CD4-positive, CD25-positive, alpha-beta regulatory T cell (primary cell): Measurements from ENCODE around the gene DGCR6. TPM values are rescaled to one million over a fixed set of nuclear protein-coding genes. Genes with fewer than 3 reads are reported as not detected.
A peak's percentile ranks its signal among the peaks of the same experiment; 100 is the strongest.
"Not testable (repeated sequence)": the region's sequence is repeated elsewhere in the genome, so short reads cannot be mapped to it uniquely, and the experiment has no call there.

ENCODE experiments used
- ATAC-seq, 2 donors: fragments of 150-1000 bp; cut with Tn5 transposase; one replicate each; pipeline ENCODE4 v1.10.0; 2021; ENCODE audit warnings: low read depth in 2 of 2, moderate number of reproducible peaks in 2 of 2, moderate library complexity in 1 of 2
- DNase-seq, 3 donors: peaks; one replicate each; pipeline versions ENCODE4 v3.0.0 to v3.0.0-alpha.2; 2012 to 2022; ENCODE audit warnings: mixed read lengths in 1 of 3
- H3K27ac ChIP-seq: one replicate; pipeline ENCODE4 v1.7.0; 2013; ENCODE audit warnings: mild to moderate bottlenecking, low read length; ENCODE audit not compliant: insufficient read depth, poor library complexity, severe bottlenecking
- H3K27me3 ChIP-seq: one replicate; pipeline ENCODE4 v1.7.0; 2013; ENCODE audit warnings: low read length; ENCODE audit not compliant: control insufficient read depth, insufficient read depth
- H3K36me3 ChIP-seq: one replicate; pipeline ENCODE4 v1.7.0; 2013; ENCODE audit warnings: mild to moderate bottlenecking, low read length, moderate library complexity; ENCODE audit not compliant: control insufficient read depth, insufficient read depth
- H3K4me1 ChIP-seq: 2 replicates; pipeline ENCODE4 v1.7.0; 2013; ENCODE audit warnings: mild to moderate bottlenecking, low read length; ENCODE audit not compliant: insufficient read depth, control insufficient read depth, poor library complexity, severe bottlenecking
- H3K4me3 ChIP-seq: one replicate; pipeline ENCODE4 v1.7.0; 2013; ENCODE audit warnings: low read depth, mild to moderate bottlenecking, low read length, moderate library complexity
- H3K9me3 ChIP-seq, 2 experiments: 1 replicate in 1 of 2; 2 replicates in 1 of 2; pipeline ENCODE4 v1.7.0; 2013; ENCODE audit warnings: low read length in 2 of 2, mild to moderate bottlenecking in 1 of 2, moderate library complexity in 1 of 2; ENCODE audit not compliant: control insufficient read depth in 2 of 2
- H3K27ac Mint-ChIP-seq, 3 donors: one replicate each; pipeline ENCODE4 v1.8.0; 2020 to 2022; ENCODE audit warnings: mild to moderate bottlenecking in 3 of 3, mixed read lengths in 3 of 3, moderate library complexity in 2 of 3
- H3K27me3 Mint-ChIP-seq: one replicate; pipeline ENCODE4 v1.8.0; 2022; ENCODE audit warnings: mild to moderate bottlenecking, mixed read lengths
- H3K36me3 Mint-ChIP-seq: one replicate; pipeline ENCODE4 v1.8.0; 2020; ENCODE audit warnings: mixed read lengths
- H3K4me1 Mint-ChIP-seq, 4 donors: one replicate each; pipeline ENCODE4 v1.8.0; 2020 to 2022; ENCODE audit warnings: mixed read lengths in 4 of 4, mild to moderate bottlenecking in 1 of 4
- H3K4me3 Mint-ChIP-seq, 4 donors: one replicate each; pipeline ENCODE4 v1.8.0; 2020 to 2022; ENCODE audit warnings: mild to moderate bottlenecking in 4 of 4, mixed read lengths in 4 of 4, moderate library complexity in 3 of 4
- H3K9me3 Mint-ChIP-seq, 7 donors: one replicate each; pipeline ENCODE4 v1.8.0; 2020 to 2022; ENCODE audit warnings: mixed read lengths in 7 of 7, mild to moderate bottlenecking in 3 of 7, moderate library complexity in 2 of 7
- polyA plus RNA-seq, 4 donors: library from polyadenylated mRNA; unstranded; fragments of 300-500 nt; fragmentation: Illumina TruSeq; gene quantifications; one replicate each; pipeline ENCODE4 v1.2.3, GENCODE V29; 2021
- total RNA-seq: library from RNA; stranded (reverse); gene quantifications from one replicate; pipeline ENCODE4 v1.2.3, GENCODE V29; 2022

The DGCR6 gene
- total and polyA plus RNA-seq, 5 donors from 2014 or later: 0.07 to 6.5 (median 0.54) TPM

- Histone ChIP-seq H3K4me1 (no peaks in the 10 kb centered on the region), H3K4me3 (no peak overlapping the region), H3K27me3 (no peaks in the 10 kb centered on the region), H3K9me3 (no peaks in the 10 kb centered on the region), H3K27ac (no peak overlapping the region), H3K36me3 (no peaks in the 10 kb centered on the region)
- no peak for DNase-seq
- H3K27ac Mint-ChIP-seq: no peak overlapping the region
- no peaks in the 10 kb centered on the region for H3K27me3 Mint-ChIP-seq
- H3K4me1 Mint-ChIP-seq: no peaks in the 10 kb centered on the region
- H3K4me3 Mint-ChIP-seq: no peak overlapping the region
- ATAC-seq: no peak
- H3K9me3 Mint-ChIP-seq: no peaks in the 10 kb centered on the region
- no peaks in the 10 kb centered on the region for H3K36me3 Mint-ChIP-seq
These were observed 27.8 kb downstream of the DGCR6 start for GRCh38 chr22:18933914-18934313.

GRCh38 chr22:18934688-18935087 is 28.6 kb downstream of the DGCR6 start:
- not testable (repeated sequence) for H3K4me1 ChIP-seq, H3K27ac Mint-ChIP-seq, H3K9me3 ChIP-seq, H3K4me3 Mint-ChIP-seq, H3K4me3 ChIP-seq, H3K27me3 Mint-ChIP-seq, H3K9me3 Mint-ChIP-seq, DNase-seq, H3K36me3 ChIP-seq, ATAC-seq, H3K36me3 Mint-ChIP-seq, H3K27me3 ChIP-seq, H3K4me1 Mint-ChIP-seq, H3K27ac ChIP-seq

GRCh38 chr22:18935889-18936529 is 29.9 kb downstream of the DGCR6 start, which contains the start of gene PRODH:
Gene PRODH, minus strand, starts transcription at chr22:18936293. Its CDS starts 6 bp downstream, at chr22:18936287.
- H3K9me3 ChIP-seq: no peaks in the 10 kb centered on the region
- H3K36me3 Mint-ChIP-seq: no peaks in the 10 kb centered on the region
- no peaks in the 10 kb centered on the region for H3K27me3 ChIP-seq
- H3K9me3 Mint-ChIP-seq: no peaks in the 10 kb centered on the region
- H3K4me1 ChIP-seq: no peaks in the 10 kb centered on the region
- no peaks in the 10 kb centered on the region for H3K36me3 ChIP-seq
- no peak within 1 kb of the TSS for H3K27ac Mint-ChIP-seq
- no peak for DNase-seq
- no peak within 1 kb of the TSS for H3K4me3 Mint-ChIP-seq
- H3K27ac ChIP-seq: no peak within 1 kb of the TSS
- H3K4me1 Mint-ChIP-seq: no peaks in the 10 kb centered on the region
- ATAC-seq: no peak
- H3K27me3 Mint-ChIP-seq: no peaks in the 10 kb centered on the region
- no peak within 1 kb of the TSS for H3K4me3 ChIP-seq

- not testable (repeated sequence) for H3K27ac Mint-ChIP-seq, H3K4me1 ChIP-seq, ATAC-seq, H3K27me3 Mint-ChIP-seq, H3K4me3 Mint-ChIP-seq, H3K27ac ChIP-seq, H3K4me1 Mint-ChIP-seq, H3K4me3 ChIP-seq, DNase-seq, H3K9me3 Mint-ChIP-seq, H3K36me3 ChIP-seq, H3K9me3 ChIP-seq, H3K27me3 ChIP-seq, H3K36me3 Mint-ChIP-seq
These were observed 32.6 kb downstream of the DGCR6 start for GRCh38 chr22:18938691-18939090.

- H3K36me3 Mint-ChIP-seq, DNase-seq, H3K4me3 ChIP-seq, H3K9me3 Mint-ChIP-seq, H3K27me3 ChIP-seq, H3K36me3 ChIP-seq, H3K9me3 ChIP-seq, H3K27ac ChIP-seq, H3K4me3 Mint-ChIP-seq, H3K27ac Mint-ChIP-seq, H3K4me1 Mint-ChIP-seq, ATAC-seq, H3K4me1 ChIP-seq: not testable (repeated sequence)
- peaks cover 20% of the 10 kb centered on the region for H3K27me3 Mint-ChIP-seq
These were observed 41.0 kb downstream of the DGCR6 start for GRCh38 chr22:18947105-18947504.

- H3K27ac Mint-ChIP-seq: peak overlapping the region in 1 of 3 donors; percentile 32
- Histone ChIP-seq H3K36me3 (no peaks in the 10 kb centered on the region), H3K4me3 (no peak overlapping the region), H3K4me1 (no peaks in the 10 kb centered on the region), H3K27me3 (no peaks in the 10 kb centered on the region), H3K9me3 (no peaks in the 10 kb centered on the region), H3K27ac (no peak overlapping the region)
- H3K36me3 Mint-ChIP-seq: no peaks in the 10 kb centered on the region
- H3K27me3 Mint-ChIP-seq: peaks cover 19% of the 10 kb centered on the region
- no peaks in the 10 kb centered on the region for H3K4me1 Mint-ChIP-seq
- DNase-seq: no peak
- ATAC-seq: no peak
- no peak overlapping the region for H3K4me3 Mint-ChIP-seq
- H3K9me3 Mint-ChIP-seq: no peaks in the 10 kb centered on the region
These were observed 41.8 kb downstream of the DGCR6 start for GRCh38 chr22:18947905-18948304.

- Mint-ChIP-seq H3K4me3 (no peak overlapping the region), H3K9me3 (no peaks in the 10 kb centered on the region), H3K27me3 (peaks cover 19% of the 10 kb centered on the region), H3K36me3 (no peaks in the 10 kb centered on the region), H3K4me1 (no peaks in the 10 kb centered on the region), H3K27ac (peak overlapping the region in 1 of 3 donors; percentile 15)
- Histone ChIP-seq H3K36me3 (no peaks in the 10 kb centered on the region), H3K9me3 (no peaks in the 10 kb centered on the region), H3K27ac (no peak overlapping the region), H3K4me1 (no peaks in the 10 kb centered on the region), H3K4me3 (no peak overlapping the region), H3K27me3 (no peaks in the 10 kb centered on the region)
- ATAC-seq: no peak
- no peak for DNase-seq
These were observed 44.0 kb downstream of the DGCR6 start for GRCh38 chr22:18950141-18950540.

- no peaks in the 10 kb centered on the region for H3K9me3 Mint-ChIP-seq
- peaks cover 19% of the 10 kb centered on the region for H3K27me3 Mint-ChIP-seq
- H3K4me3 Mint-ChIP-seq: no peak overlapping the region
- Histone ChIP-seq H3K9me3 (no peaks in the 10 kb centered on the region), H3K36me3 (no peaks in the 10 kb centered on the region), H3K4me3 (no peak overlapping the region), H3K27me3 (no peaks in the 10 kb centered on the region), H3K27ac (no peak overlapping the region), H3K4me1 (no peaks in the 10 kb centered on the region)
- H3K27ac Mint-ChIP-seq: no peak overlapping the region
- DNase-seq: no peak
- H3K36me3 Mint-ChIP-seq: no peaks in the 10 kb centered on the region
- ATAC-seq: no peak
- H3K4me1 Mint-ChIP-seq: no peaks in the 10 kb centered on the region
These were observed 45.9 kb downstream of the DGCR6 start for GRCh38 chr22:18952022-18952421.
